Vagina (tissue), 2 donors: Measurements from ENCODE around the gene SEPTIN8. TPM values are rescaled to one million over a fixed set of nuclear protein-coding genes. Genes with fewer than 3 reads are reported as not detected.

Source experiments
- DNase-seq, 2 donors: peaks; one replicate each; pipeline ENCODE4 v3.0.0-alpha.2; 2017; ENCODE audit errors: extremely low spot score in 2 of 2
- H3K27ac ChIP-seq: fragments of 200-600 bp; sonication (generic); one replicate; pipeline ENCODE4 v1.5.1; 2019
- H3K27me3 ChIP-seq: fragments of 200-600 bp; sonication (generic); one replicate; pipeline ENCODE4 v1.5.1; 2019
- H3K36me3 ChIP-seq, 2 donors: fragments of 200-600 bp; sonication (generic); one replicate each; pipeline ENCODE4 v1.5.1; 2017 to 2019
- H3K4me1 ChIP-seq: fragments of 200-600 bp; sonication (generic); one replicate; pipeline ENCODE4 v1.5.1; 2019
- H3K4me3 ChIP-seq, 2 donors: fragments of 200-600 bp; sonication (generic); 1 replicate in 1 of 2; 2 replicates in 1 of 2; pipeline ENCODE4 v1.5.1; 2016 to 2019
- H3K9me3 ChIP-seq: fragments of 200-600 bp; sonication (generic); one replicate; pipeline ENCODE4 v1.5.1; 2019
- POLR2A ChIP-seq, 2 donors: fragments of 450-650 bp; IDR thresholded peaks; one replicate each; pipeline ENCODE4 v1.6.1; 2017; ENCODE audit warnings: antibody characterized with exemption in 2 of 2, mild to moderate bottlenecking in 2 of 2, moderate library complexity in 2 of 2
- POLR2AphosphoS5 ChIP-seq, 2 donors: sonication (generic); formaldehyde crosslinking; IDR thresholded peaks; one replicate each; pipeline ENCODE4 v1.9.0; 2017; ENCODE audit warnings: antibody characterized with exemption in 2 of 2, mild to moderate bottlenecking in 2 of 2, low read depth in 1 of 2; ENCODE audit not compliant: insufficient read depth in 1 of 2
- intact Hi-C: fragments of 100-400 bp; cut with DNase I; formaldehyde crosslinking; loops from one replicate; pipeline ENCODE4 v1.15.1; 2023
- total RNA-seq: library from RNA; depleted of rRNA; stranded (reverse); fragments of >200 nt; gene quantifications from one replicate; pipeline ENCODE4 v1.2.3, GENCODE V29; 2016
- TF ChIP-seq, protein P1 (sequence below), 3 experiments: fragments of 450-650 bp in 2 of 3; fragments of 200-600 bp in 1 of 3; sonication (generic) in 1 of 3; IDR thresholded peaks; one replicate each; pipeline ENCODE4 v1.5.1; 2017 to 2019; ENCODE audit warnings: antibody characterized with exemption in 3 of 3, mild to moderate bottlenecking in 2 of 3, moderate library complexity in 2 of 3

The SEPTIN8 gene
- total RNA-seq, 1 donor from 2014 or later = 52.8 TPM

DNA sequence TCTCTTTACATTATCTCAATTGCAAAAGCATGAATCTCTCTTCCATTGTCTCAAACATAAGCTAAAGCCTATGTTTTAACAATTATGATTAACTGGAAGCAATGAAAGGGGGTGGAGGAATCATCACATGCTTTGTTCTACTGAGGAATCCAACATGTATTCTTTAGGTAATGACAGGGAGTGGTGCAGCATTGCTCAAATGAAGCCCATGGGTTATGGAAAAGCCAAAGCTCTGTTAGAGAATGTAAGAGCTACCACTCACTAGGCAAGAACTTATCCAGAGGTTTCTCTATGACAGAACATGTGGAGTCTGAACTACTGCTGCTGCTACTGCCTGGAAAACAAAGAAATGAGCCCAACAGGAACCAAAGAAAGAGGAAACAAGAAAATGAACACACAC, 68.4 kb downstream of the SEPTIN8 start:
- Histone ChIP-seq H3K27me3 (no peaks in the 10 kb centered on the region), H3K9me3 (no peaks in the 10 kb centered on the region), H3K4me1 (no peaks in the 10 kb centered on the region), H3K36me3 (peaks cover 0 to 8% of the 10 kb centered on the region in 2 donors), H3K27ac (no peak overlapping the region), H3K4me3 (no peak overlapping the region)
- intact Hi-C loops = no loop called here
- no peak for TF ChIP-seq POLR2A (IDR thresholded peaks at IDR 0.05)
- no peak for TF ChIP-seq POLR2AphosphoS5 (IDR thresholded peaks at IDR 0.05; ENCODE audit: insufficient read depth in 1 of 2, low read depth in 1 of 2)
- TF ChIP-seq, protein P1, sequence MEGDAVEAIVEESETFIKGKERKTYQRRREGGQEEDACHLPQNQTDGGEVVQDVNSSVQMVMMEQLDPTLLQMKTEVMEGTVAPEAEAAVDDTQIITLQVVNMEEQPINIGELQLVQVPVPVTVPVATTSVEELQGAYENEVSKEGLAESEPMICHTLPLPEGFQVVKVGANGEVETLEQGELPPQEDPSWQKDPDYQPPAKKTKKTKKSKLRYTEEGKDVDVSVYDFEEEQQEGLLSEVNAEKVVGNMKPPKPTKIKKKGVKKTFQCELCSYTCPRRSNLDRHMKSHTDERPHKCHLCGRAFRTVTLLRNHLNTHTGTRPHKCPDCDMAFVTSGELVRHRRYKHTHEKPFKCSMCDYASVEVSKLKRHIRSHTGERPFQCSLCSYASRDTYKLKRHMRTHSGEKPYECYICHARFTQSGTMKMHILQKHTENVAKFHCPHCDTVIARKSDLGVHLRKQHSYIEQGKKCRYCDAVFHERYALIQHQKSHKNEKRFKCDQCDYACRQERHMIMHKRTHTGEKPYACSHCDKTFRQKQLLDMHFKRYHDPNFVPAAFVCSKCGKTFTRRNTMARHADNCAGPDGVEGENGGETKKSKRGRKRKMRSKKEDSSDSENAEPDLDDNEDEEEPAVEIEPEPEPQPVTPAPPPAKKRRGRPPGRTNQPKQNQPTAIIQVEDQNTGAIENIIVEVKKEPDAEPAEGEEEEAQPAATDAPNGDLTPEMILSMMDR (IDR thresholded peaks at IDR 0.05) = no peak
- no peak for DNase-seq

- H3K4me1 ChIP-seq = no peaks in the 10 kb centered on the region
- DNase-seq = no peak
- H3K9me3 ChIP-seq = no peaks in the 10 kb centered on the region
- H3K27ac ChIP-seq = no peak overlapping the region
- no peak overlapping the region for H3K4me3 ChIP-seq
- H3K27me3 ChIP-seq = no peaks in the 10 kb centered on the region
- TF ChIP-seq POLR2A (IDR thresholded peaks at IDR 0.05) (no peak), POLR2AphosphoS5 (IDR thresholded peaks at IDR 0.05; ENCODE audit: insufficient read depth in 1 of 2, low read depth in 1 of 2) (no peak)
- TF ChIP-seq, protein P1 (IDR thresholded peaks at IDR 0.05) = no peak
- intact Hi-C loops = no loop called here
- H3K36me3 ChIP-seq = peaks cover 0 to 9% of the 10 kb centered on the region in 2 donors
Measured at GRCh38 chr5:132704875-132705274, 72.2 kb downstream of the SEPTIN8 start.

Other genes starting within 250 kb of the SEPTIN8 start
- not detected for gene IL5, start 233.7 kb downstream of the SEPTIN8 start, total RNA-seq
- 29.0 TPM for gene RAD50, start 220.3 kb downstream of the SEPTIN8 start, total RNA-seq
- gene IL13, start 119.1 kb downstream of the SEPTIN8 start, total RNA-seq = not detected
- gene IL4, start 103.2 kb downstream of the SEPTIN8 start, total RNA-seq = not detected
- gene KIF3A, start 39.7 kb downstream of the SEPTIN8 start, total RNA-seq = 20.6 TPM
- not detected for gene CCNI2, start 29.8 kb downstream of the SEPTIN8 start, total RNA-seq
- not detected for gene SOWAHA, start 36.1 kb upstream of the SEPTIN8 start, total RNA-seq
- gene SHROOM1, start 53.4 kb upstream of the SEPTIN8 start, total RNA-seq = 17.7 TPM
- gene GDF9, start 89.2 kb upstream of the SEPTIN8 start, total RNA-seq = not detected
- gene UQCRQ, start 89.4 kb upstream of the SEPTIN8 start, total RNA-seq = 189 TPM
- gene LEAP2, start 96.4 kb upstream of the SEPTIN8 start, total RNA-seq = 4.2 TPM
- 79.1 TPM for gene AFF4, start 186.4 kb upstream of the SEPTIN8 start, total RNA-seq
- gene ZCCHC10, start 249.3 kb upstream of the SEPTIN8 start, total RNA-seq = 29.2 TPM